OCI-LY7 (cell line): Measurements from ENCODE around the gene CFAP97D2. TPM values are rescaled to one million over a fixed set of nuclear protein-coding genes. Genes with fewer than 3 reads are reported as not detected.
"Not testable (repeated sequence)": the region's sequence is repeated elsewhere in the genome, so short reads cannot be mapped to it uniquely, and the experiment has no call there.

ENCODE experiments used
- BruUV-seq: library from RNA; stranded (reverse); fragments of 400-500 nt; replicated peaks from 2 replicates; lab custom pipeline; 2021; lab: Mats Ljungman, UMichigan
- CTCF ChIA-PET: fragments of 300-600 bp; sonication (Branson Sonifier 250); formaldehyde crosslinking; loops from one replicate; lab custom pipeline; 2022; ENCODE audit warnings: antibody characterized with exemption; ENCODE audit not compliant: unreplicated experiment; lab: Charles Lee
- POLR2A ChIA-PET: fragments of 300-600 bp; sonication (Branson Sonifier 250); formaldehyde crosslinking; loops from one replicate; lab custom pipeline; 2022; ENCODE audit warnings: antibody characterized with exemption; lab: Charles Lee
- DNase-seq: peaks from one replicate; pipeline ENCODE4 v3.0.0-alpha.2; 2015; ENCODE audit warnings: low spot score
- H2AFZ ChIP-seq: fragments of 200-600 bp; sonication (generic), shearing (Covaris generic); 2 replicates; pipeline ENCODE4 v1.6.1; 2014; ENCODE audit warnings: mild to moderate bottlenecking, antibody characterized with exemption, low read length, moderate library complexity
- H3K27ac ChIP-seq: fragments of 200-600 bp; sonication (generic); 2 replicates; pipeline ENCODE4 v1.5.1; 2014; ENCODE audit warnings: mixed run types, low read depth, mild to moderate bottlenecking, moderate library complexity, low read length, inconsistent platforms; ENCODE audit not compliant: poor library complexity, severe bottlenecking
- H3K36me3 ChIP-seq: fragments of 200-600 bp; sonication (generic); 2 replicates; pipeline ENCODE4 v1.6.1; 2014; ENCODE audit warnings: mild to moderate bottlenecking, antibody characterized with exemption, low read length, moderate library complexity, mixed read lengths; ENCODE audit not compliant: insufficient read depth
- H3K4me1 ChIP-seq: fragments of 200-600 bp; sonication (generic); 2 replicates; pipeline ENCODE4 v1.5.1; 2014; ENCODE audit warnings: mild to moderate bottlenecking, low read length; ENCODE audit not compliant: insufficient read depth, poor library complexity, severe bottlenecking
- H3K4me2 ChIP-seq: fragments of 200-600 bp; sonication (generic); 2 replicates; pipeline ENCODE4 v1.6.1; 2014; ENCODE audit warnings: mild to moderate bottlenecking, low read length
- H3K4me3 ChIP-seq: fragments of 200-600 bp; sonication (generic); 2 replicates; pipeline ENCODE4 v1.5.1; 2014; ENCODE audit warnings: mild to moderate bottlenecking, low read depth, low read length; ENCODE audit not compliant: poor library complexity, severe bottlenecking
- H3K79me2 ChIP-seq: fragments of 200-600 bp; sonication (generic); 2 replicates; pipeline ENCODE4 v1.6.1; 2016; ENCODE audit warnings: low read depth, mild to moderate bottlenecking, low read length, moderate library complexity, mixed read lengths; ENCODE audit not compliant: insufficient read depth
- H3K9me2 ChIP-seq: fragments of 200-600 bp; sonication (generic); 2 replicates; pipeline ENCODE4 v1.6.1; 2016; ENCODE audit warnings: mild to moderate bottlenecking, low read length, mixed read lengths; ENCODE audit not compliant: insufficient read depth
- H3K9me3 ChIP-seq: fragments of 200-600 bp; sonication (generic); 2 replicates; pipeline ENCODE4 v1.6.1; 2014; ENCODE audit warnings: mild to moderate bottlenecking, mixed run types, low read length, mixed read lengths
- H4K20me1 ChIP-seq: fragments of 200-600 bp; sonication (generic); 2 replicates; pipeline ENCODE4 v1.6.1; 2014; ENCODE audit warnings: mild to moderate bottlenecking, antibody characterized with exemption, low read length, moderate library complexity, mixed read lengths; ENCODE audit not compliant: insufficient read depth
- CTCF ChIP-seq: fragments of 200-600 bp; sonication (generic); conservative IDR thresholded peaks from 2 replicates; pipeline ENCODE4 v1.5.1; 2014; ENCODE audit warnings: mild to moderate bottlenecking, antibody characterized with exemption, low read length, moderate library complexity, mixed read lengths
- EZH2phosphoT487 ChIP-seq: fragments of 200-600 bp; sonication (generic); IDR thresholded peaks from 2 replicates; pipeline ENCODE4 v1.6.1; 2018; ENCODE audit warnings: low read depth, borderline replicate concordance, mild to moderate bottlenecking, mixed run types, antibody characterized with exemption, low read length, moderate library complexity, mixed read lengths
- intact Hi-C: fragments of 100-400 bp; cut with micrococcal nuclease; formaldehyde crosslinking; loops from one replicate; pipeline ENCODE4 v1.10.0; 2022; ENCODE audit not compliant: unreplicated experiment
- total RNA-seq, 2 experiments: library from RNA; depleted of rRNA in 1 of 2; stranded (reverse); fragments of >200 nt in 1 of 2; shearing (Covaris generic) in 1 of 2; gene quantifications; 2 replicates each; pipeline ENCODE4 v1.2.3, GENCODE V29; 2014 to 2022

CFAP97D2 gene
- total RNA-seq, 2 experiments from 2014 or later: not detected

- DNase-seq: peak; percentile 36
- H3K4me1 ChIP-seq: peaks cover 59% of the 10 kb centered on the region
- H3K9me3 ChIP-seq: no peaks in the 10 kb centered on the region
- peaks cover 89% of the 10 kb centered on the region for H3K36me3 ChIP-seq
- no peaks in the 10 kb centered on the region for H3K9me2 ChIP-seq
- H3K79me2 ChIP-seq: 0 out of 2 replicates have a peak, but pooled peaks cover 7% of the 10 kb centered on the region
- H2AFZ ChIP-seq: no peak overlapping the region
- peak overlapping the region; percentile 89 for H3K27ac ChIP-seq
- ChIA-PET POLR2A (interaction anchor here (1.3 to 2.0 kb wide), 2 partner anchors 18 to 74 kb away, joined by 3 to 6 read pairs; no protein-coding TSS in a partner anchor), CTCF (no interaction called here)
- no peak overlapping the region for H3K4me3 ChIP-seq
- H4K20me1 ChIP-seq: no peaks in the 10 kb centered on the region
- no TSS peak for BruUV-seq
- H3K4me2 ChIP-seq: peak overlapping the region; percentile 65
- no peak for TF ChIP-seq CTCF
- intact Hi-C loops: loop anchor here (2.0 kb wide), 1 partner anchor 20 kb away; the partner anchor contains the start of gene UPF3A
These were observed 81.8 kb downstream of the CFAP97D2 start for GRCh38 chr13:114260814-114261213.

- ChIA-PET POLR2A (interaction anchor here (1.3 kb wide), 1 partner anchor 73 kb away, joined by 3 read pairs; no protein-coding TSS in a partner anchor), CTCF (no interaction called here)
- Histone ChIP-seq H3K36me3 (peaks cover 89% of the 10 kb centered on the region), H4K20me1 (no peaks in the 10 kb centered on the region), H3K79me2 (0 out of 2 replicates have a peak, but pooled peaks cover 7% of the 10 kb centered on the region), H3K4me3 (no peak overlapping the region), H3K9me2 (no peaks in the 10 kb centered on the region), H3K9me3 (no peaks in the 10 kb centered on the region), H2AFZ (no peak overlapping the region), H3K4me1 (peaks cover 59% of the 10 kb centered on the region), H3K27ac (peak overlapping the region; percentile 89), H3K4me2 (peak overlapping the region; percentile 65; the same call in 1 of the 2 replicates)
- DNase-seq: no peak
- TF ChIP-seq EZH2phosphoT487: no peak
- no peak for TF ChIP-seq CTCF
- no TSS peak for BruUV-seq
- intact Hi-C loops: loop anchor here (2.0 kb wide), 1 partner anchor 19 kb away; the partner anchor contains the start of gene UPF3A
These were observed 82.4 kb downstream of the CFAP97D2 start for GRCh38 chr13:114261328-114261965.

GRCh38 chr13:114263578-114263977 lies 84.5 kb downstream of the CFAP97D2 start:
- peak overlapping the region; percentile 3 for H3K4me3 ChIP-seq
- H3K79me2 ChIP-seq: 0 out of 2 replicates have a peak, but pooled peaks cover 7% of the 10 kb centered on the region
- CTCF ChIA-PET: no interaction called here
- peaks cover 55% of the 10 kb centered on the region for H3K4me1 ChIP-seq
- intact Hi-C loops: no loop called here
- H3K9me2 ChIP-seq: no peaks in the 10 kb centered on the region
- peaks cover 90% of the 10 kb centered on the region for H3K36me3 ChIP-seq
- H3K4me2 ChIP-seq: peak overlapping the region; percentile 21
- no peaks in the 10 kb centered on the region for H3K9me3 ChIP-seq
- H4K20me1 ChIP-seq: no peaks in the 10 kb centered on the region
- peak; percentile 48 for DNase-seq
- H2AFZ ChIP-seq: no peak overlapping the region
- no TSS peak for BruUV-seq
- no peak for TF ChIP-seq EZH2phosphoT487
- TF ChIP-seq CTCF: no peak
- POLR2A ChIA-PET: no interaction called here
- peak overlapping the region; percentile 62 for H3K27ac ChIP-seq

DNA sequence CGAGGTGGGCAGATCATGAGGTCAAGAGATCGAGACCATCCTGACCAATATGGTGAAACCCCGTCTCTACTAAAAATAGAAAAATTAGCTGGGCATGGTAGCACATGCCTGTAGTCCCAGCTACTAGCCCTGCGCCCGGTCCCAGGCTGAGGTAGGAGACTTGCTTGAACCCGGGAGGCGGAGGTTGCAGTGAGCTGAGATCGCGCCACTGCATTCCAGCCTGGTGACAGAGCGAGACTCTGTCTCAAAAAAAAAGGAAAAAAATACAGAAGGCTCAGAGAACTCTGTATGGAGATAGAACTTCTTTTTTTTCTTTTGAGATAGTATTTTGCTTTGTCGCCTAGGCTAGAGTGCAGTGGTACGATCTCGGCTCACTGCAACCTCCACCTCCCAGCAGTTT lies 85.3 kb downstream of the CFAP97D2 start:
- H3K79me2 ChIP-seq, intact Hi-C loops, H3K4me2 ChIP-seq, CTCF ChIA-PET, H3K4me3 ChIP-seq, H3K9me2 ChIP-seq, H4K20me1 ChIP-seq, DNase-seq, BruUV-seq, H2AFZ ChIP-seq, H3K9me3 ChIP-seq: not testable (repeated sequence)
- peak overlapping the region; percentile 62 for H3K27ac ChIP-seq
- H3K4me1 ChIP-seq: peaks cover 48% of the 10 kb centered on the region
- H3K36me3 ChIP-seq: peaks cover 94% of the 10 kb centered on the region
- POLR2A ChIA-PET: interaction anchor here (1.1 kb wide), 1 partner anchor 15 kb away, joined by 3 read pairs; no protein-coding TSS in a partner anchor
